K562 (cell line): ENCODE measurements around the gene SNAP23. TPM values are rescaled to one million over a fixed set of nuclear protein-coding genes. Genes with fewer than 3 reads are reported as not detected.

ENCODE experiments used
- BCLAF1 ChIP-seq, 2 experiments: fragments of 450-650 bp in 1 of 2; IDR thresholded peaks; 2 replicates each; pipeline ENCODE4 v1.6.1; 2011 to 2017; ENCODE audit warnings: low read depth in 2 of 2, antibody characterized with exemption in 1 of 2, borderline replicate concordance in 1 of 2, low read length in 1 of 2, mild to moderate bottlenecking in 1 of 2, mixed read lengths in 1 of 2; ENCODE audit not compliant: control insufficient read depth in 1 of 2
- EGR1 ChIP-seq: fragments of 450-650 bp; conservative IDR thresholded peaks from 2 replicates; pipeline ENCODE4 v1.6.1; 2017; ENCODE audit warnings: mild to moderate bottlenecking
- HMG20A ChIP-seq: fragments of 450-650 bp; formaldehyde crosslinking; conservative IDR thresholded peaks from 2 replicates; pipeline ENCODE4 v1.4.0; 2020; ENCODE audit warnings: mild to moderate bottlenecking, mixed read lengths
- HNRNPH1 ChIP-seq: fragments of 200-400 bp; formaldehyde crosslinking; optimal IDR thresholded peaks from 2 replicates; pipeline ENCODE3; 2017; ENCODE audit warnings: low read depth, mild to moderate bottlenecking, low read length, moderate library complexity
- NR2C2 ChIP-seq, 2 experiments: fragments of 200-800 bp in 1 of 2; sonication (Bioruptor generic) in 1 of 2; sonication (generic) in 1 of 2; formaldehyde crosslinking in 1 of 2; IDR thresholded peaks; 2 replicates each; pipeline versions ENCODE4 v1.6.1 to v1.8.0; 2016 to 2022; ENCODE audit warnings: mild to moderate bottlenecking in 1 of 2, missing compliant biosample characterization in 1 of 2, missing genetic modification characterization in 1 of 2, missing genetic modification reagents in 1 of 2
- POLR2B ChIP-seq: fragments of 450-650 bp; IDR thresholded peaks from 2 replicates; pipeline ENCODE4 v1.6.1; 2018; ENCODE audit warnings: low read depth; ENCODE audit not compliant: partially characterized antibody
- ZHX1 ChIP-seq: fragments of 150-350 bp; conservative IDR thresholded peaks from 2 replicates; pipeline ENCODE4 v1.6.1; 2014; ENCODE audit warnings: low read length
- polyA plus RNA-seq, 8 experiments: library from polyadenylated mRNA; depleted of rRNA in 4 of 8; stranded (reverse) in 5 of 8; unstranded in 3 of 8; fragments of >200 nt; fragmentation: Nextera tagmentation in 2 of 8; fragmentation: Illumina TruSeq in 1 of 8; extraction: Ambion mirVana in 2 of 8; extraction: Trizol in 1 of 8; gene quantifications; 2 replicates each; pipeline versions ENCODE4 v1.2.1 to v1.2.3, GENCODE V29; 2011 to 2014; ENCODE audit warnings: inconsistent platforms in 1 of 8, missing spikeins in 1 of 8
- total RNA-seq, 7 experiments: library from RNA; depleted of rRNA in 6 of 7; stranded (reverse); fragments of >200 nt in 6 of 7; fragmentation: Illumina TruSeq in 2 of 7; extraction: Trizol in 2 of 7; gene quantifications; 2 replicates each; pipeline versions ENCODE4 v1.2.1 to v1.2.3, GENCODE V29; 2011 to 2021; ENCODE audit warnings: low replicate concordance in 1 of 7
- TF ChIP-seq, protein P1 (sequence below): fragments of 250-450 bp; sonication (Bioruptor Pico); IDR thresholded peaks from 2 replicates; pipeline ENCODE4 v1.8.0; 2021; ENCODE audit warnings: mild to moderate bottlenecking, moderate library complexity
- TF ChIP-seq, protein P2 (sequence below): fragments of 450-650 bp; formaldehyde crosslinking; IDR thresholded peaks from 2 replicates; pipeline ENCODE4 v1.4.0; 2022; ENCODE audit warnings: missing genetic modification characterization
- TF ChIP-seq, protein P3 (sequence below): sonication (generic); formaldehyde crosslinking; IDR thresholded peaks from 2 replicates; pipeline ENCODE4 v1.8.0; 2022; ENCODE audit warnings: missing genetic modification reagents, mild to moderate bottlenecking, borderline replicate concordance

Gene SNAP23
- total and polyA plus RNA-seq, 9 of the 15 experiments (the other 6 are each of a cell fraction or from before 2014, with no cell fraction given), result 78.9 to 168 (median 117) TPM

DNA sequence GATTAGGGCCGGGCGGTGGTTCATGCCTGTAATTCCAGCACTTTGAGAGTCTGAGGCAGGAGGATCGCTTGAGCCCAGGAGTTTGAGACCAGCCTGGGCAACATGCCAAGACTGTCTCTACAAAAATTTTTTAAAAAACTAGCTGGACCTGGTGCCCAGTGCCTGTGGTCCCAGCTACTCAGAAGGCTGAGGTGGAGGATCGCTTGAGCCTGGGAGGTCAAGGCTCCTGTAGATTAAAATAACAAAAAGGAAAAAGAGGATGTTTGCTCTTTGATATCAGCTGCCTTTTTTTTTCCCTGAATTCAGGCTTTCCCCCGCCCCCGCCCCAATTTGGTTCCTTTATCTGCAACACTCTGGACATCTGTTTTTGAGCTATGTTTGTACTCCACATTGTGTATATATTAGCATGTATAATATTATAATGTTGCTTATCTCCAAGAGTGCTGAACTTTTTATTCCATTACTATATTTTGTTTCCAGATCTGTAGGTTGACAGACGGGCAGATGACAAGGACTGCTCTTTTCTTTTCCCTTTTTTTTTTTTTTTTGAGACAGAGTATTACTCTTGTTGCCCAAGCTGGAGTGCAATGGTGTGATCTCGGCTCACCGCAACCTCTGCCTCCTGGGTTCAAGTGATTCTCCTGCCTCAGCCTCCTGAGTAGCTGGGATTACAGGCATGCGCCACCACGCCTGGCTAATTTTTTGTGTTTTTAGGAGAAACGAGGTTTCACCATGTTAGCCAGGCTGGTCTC lies 4.6 kb downstream of the SNAP23 start (continued):
- no peak for TF ChIP-seq BCLAF1 (IDR thresholded peaks at IDR 0.05; ENCODE audit: borderline replicate concordance in 1 of 2, control insufficient read depth in 1 of 2, low read depth in 2 of 2, low read length in 1 of 2)
- TF ChIP-seq HNRNPH1, result no peak
- peak; percentile 92 for TF ChIP-seq EGR1
- TF ChIP-seq, protein P1, sequence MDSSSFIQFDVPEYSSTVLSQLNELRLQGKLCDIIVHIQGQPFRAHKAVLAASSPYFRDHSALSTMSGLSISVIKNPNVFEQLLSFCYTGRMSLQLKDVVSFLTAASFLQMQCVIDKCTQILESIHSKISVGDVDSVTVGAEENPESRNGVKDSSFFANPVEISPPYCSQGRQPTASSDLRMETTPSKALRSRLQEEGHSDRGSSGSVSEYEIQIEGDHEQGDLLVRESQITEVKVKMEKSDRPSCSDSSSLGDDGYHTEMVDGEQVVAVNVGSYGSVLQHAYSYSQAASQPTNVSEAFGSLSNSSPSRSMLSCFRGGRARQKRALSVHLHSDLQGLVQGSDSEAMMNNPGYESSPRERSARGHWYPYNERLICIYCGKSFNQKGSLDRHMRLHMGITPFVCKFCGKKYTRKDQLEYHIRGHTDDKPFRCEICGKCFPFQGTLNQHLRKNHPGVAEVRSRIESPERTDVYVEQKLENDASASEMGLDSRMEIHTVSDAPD (CRISPR knock-in tag), result no peak
- TF ChIP-seq NR2C2 (CRISPR knock-in tag; IDR thresholded peaks at IDR 0.05), result no peak
- 0 out of 2 replicates have a peak, but pooled peaks have one; percentile 3 for TF ChIP-seq NR2C2 (tag; IDR thresholded peaks at IDR 0.05)
- no peak for TF ChIP-seq POLR2B
- TF ChIP-seq, protein P2, sequence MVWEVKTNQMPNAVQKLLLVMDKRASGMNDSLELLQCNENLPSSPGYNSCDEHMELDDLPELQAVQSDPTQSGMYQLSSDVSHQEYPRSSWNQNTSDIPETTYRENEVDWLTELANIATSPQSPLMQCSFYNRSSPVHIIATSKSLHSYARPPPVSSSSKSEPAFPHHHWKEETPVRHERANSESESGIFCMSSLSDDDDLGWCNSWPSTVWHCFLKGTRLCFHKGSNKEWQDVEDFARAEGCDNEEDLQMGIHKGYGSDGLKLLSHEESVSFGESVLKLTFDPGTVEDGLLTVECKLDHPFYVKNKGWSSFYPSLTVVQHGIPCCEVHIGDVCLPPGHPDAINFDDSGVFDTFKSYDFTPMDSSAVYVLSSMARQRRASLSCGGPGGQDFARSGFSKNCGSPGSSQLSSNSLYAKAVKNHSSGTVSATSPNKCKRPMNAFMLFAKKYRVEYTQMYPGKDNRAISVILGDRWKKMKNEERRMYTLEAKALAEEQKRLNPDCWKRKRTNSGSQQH, result no peak
- no peak for TF ChIP-seq HMG20A (CRISPR knock-in tag)
- TF ChIP-seq, protein P3, sequence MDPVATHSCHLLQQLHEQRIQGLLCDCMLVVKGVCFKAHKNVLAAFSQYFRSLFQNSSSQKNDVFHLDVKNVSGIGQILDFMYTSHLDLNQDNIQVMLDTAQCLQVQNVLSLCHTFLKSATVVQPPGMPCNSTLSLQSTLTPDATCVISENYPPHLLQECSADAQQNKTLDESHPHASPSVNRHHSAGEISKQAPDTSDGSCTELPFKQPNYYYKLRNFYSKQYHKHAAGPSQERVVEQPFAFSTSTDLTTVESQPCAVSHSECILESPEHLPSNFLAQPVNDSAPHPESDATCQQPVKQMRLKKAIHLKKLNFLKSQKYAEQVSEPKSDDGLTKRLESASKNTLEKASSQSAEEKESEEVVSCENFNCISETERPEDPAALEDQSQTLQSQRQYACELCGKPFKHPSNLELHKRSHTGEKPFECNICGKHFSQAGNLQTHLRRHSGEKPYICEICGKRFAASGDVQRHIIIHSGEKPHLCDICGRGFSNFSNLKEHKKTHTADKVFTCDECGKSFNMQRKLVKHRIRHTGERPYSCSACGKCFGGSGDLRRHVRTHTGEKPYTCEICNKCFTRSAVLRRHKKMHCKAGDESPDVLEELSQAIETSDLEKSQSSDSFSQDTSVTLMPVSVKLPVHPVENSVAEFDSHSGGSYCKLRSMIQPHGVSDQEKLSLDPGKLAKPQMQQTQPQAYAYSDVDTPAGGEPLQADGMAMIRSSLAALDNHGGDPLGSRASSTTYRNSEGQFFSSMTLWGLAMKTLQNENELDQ, result no peak
- TF ChIP-seq ZHX1, result no peak
